HG02840 (cell line): ENCODE measurements around the gene AANAT.

ENCODE experiments used
- ATAC-seq: cut with Tn5 transposase; IDR thresholded peaks from one replicate; pipeline ENCODE4 v1.9.1; 2021; ENCODE audit warnings: mild to moderate bottlenecking, moderate library complexity, moderate number of reproducible peaks; ENCODE audit not compliant: unreplicated experiment, low FRiP score

Gene AANAT

GRCh38 chr17:76484228-76484725 is 16.9 kb downstream of the AANAT start:
- no peak for ATAC-seq

DNA sequence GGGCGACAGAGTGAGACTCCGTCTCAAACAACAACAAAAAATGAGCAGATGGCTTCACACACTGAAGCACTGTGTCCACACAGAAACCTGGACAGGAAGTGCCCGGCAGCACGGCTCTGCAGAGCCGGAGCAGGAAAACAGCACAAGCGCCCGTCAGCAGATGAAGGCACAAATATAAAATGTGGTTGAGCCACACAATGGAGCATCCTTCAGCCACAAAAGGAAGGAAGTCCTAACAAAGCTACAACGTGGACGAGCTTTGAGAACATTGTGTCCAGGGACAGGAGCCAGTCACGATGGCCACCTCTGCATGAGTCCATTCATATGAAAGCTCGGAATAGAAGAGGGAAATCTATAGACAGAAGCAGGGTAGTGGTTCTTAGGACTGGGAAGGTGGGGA is 18.2 kb downstream of the AANAT start:
- ATAC-seq: no peak

DNA sequence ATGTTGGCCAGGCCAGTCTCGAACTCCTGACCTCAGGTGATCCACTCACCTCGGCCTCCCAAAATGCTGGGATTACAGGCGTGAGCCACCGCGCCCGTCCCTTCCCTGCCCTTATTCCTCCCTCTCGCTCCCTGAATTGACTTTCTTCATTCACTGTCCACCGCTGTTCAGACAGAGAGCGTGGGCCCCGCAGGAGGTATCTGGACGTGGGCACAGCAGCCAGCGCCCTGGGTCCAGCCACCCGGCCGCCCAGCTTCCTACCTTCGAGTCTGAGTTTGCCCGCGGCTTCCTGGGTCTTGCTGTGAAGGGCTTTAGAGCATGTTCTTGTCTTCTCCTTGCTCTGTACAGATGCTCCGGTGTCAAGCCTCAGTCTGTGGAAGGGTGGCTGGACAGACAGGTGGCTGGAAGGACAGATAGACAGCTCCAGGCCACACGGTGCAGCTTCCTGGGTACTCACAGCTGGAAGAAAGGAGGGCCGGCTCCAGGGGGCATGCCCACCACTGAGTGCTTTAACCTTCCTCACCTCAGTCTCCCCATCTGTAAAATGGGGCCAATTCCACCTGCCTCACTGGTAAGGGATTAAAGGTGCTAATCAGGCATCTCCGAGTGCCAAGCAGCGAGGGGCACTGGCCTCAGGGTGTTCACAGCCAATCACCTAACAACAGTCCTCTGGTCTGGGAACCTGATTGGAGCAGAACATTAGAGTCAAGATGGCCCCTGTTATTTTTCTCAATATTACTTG is 20.2 kb downstream of the AANAT start:
- no peak for ATAC-seq

- no peak for ATAC-seq
Observed at GRCh38 chr17:76490112-76490710, 22.8 kb downstream of the AANAT start.

DNA sequence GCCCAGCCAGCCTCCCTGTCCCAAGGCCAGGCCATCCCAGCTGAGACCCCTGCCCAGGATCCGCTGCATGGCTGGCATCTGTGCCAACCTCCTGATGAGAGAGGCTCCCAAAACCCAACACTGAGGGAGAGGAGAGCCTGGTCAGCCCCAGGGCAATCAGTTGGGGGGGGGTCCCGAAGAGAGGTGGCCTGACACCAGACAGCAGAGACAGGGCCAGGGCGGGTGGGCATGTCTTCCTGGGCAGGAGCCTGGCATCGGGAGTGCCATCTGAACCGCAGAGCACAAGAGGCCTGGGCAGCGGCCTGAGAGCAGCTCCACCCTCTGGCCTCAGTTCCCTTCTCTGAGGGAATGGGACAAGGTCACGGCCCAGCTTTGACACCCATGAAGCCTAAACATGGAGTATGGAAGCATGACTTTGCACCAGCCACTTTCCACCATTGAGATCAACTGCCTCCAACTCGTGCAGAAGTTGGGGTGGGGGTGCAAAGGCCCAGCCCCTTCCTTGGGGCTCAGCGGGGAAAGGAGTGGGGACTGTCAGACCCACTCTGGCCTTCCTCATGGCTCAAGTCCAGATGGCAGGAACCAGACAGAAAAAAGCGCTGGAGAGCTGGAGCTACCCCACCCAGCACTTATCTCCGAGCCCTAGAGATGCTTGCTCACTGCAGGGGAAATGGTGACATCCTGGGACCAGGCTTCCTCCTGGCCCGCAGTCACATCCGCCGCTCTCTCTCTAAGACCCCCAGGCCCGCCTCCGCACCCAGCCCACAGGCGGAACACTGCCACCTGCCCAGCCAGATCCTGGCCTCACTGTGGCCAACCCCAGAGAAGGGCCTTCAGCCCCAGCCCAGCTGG is 24.1 kb downstream of the AANAT start:
- ATAC-seq: no peak

DNA sequence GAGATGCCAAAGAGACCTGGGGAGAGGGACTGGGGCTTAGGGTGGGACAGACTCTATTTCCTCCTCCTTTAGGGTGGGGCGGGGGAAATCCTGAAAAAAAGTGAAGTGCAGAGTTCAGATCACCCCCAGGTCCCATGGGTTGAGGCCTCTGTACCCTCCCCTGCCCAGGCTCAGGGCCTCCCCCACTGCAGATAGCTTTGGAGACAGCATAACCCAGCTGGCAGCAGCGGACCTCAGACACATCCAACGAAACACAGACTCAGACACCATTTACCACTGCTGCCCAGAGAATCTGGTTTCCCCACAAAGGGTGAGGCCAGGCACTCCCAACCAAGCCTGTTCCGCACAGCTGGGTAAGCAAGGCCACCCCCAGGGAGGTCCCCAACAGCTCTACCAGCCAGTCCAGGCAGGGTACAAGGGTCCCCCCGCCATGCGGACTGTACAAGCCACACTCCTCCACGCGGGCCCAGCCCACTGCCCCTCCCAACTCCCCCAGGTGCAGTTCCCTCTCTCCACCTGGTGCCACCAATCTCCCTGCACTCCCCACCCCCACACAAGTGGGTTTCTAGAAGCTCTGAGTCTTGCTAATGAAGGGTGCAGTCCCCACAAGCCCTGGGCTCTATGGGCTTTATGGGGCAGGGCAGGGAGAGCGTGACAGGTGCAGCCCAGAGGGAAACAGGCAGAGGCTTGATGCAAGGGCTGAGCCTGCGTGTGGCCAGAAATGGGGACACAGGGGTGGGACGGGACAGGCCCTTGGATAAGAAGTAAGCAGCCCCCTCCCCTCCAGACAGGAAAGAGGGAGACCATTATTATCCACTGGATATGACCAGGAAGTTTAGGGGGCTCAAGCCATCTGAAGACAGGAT is 25.0 kb downstream of the AANAT start:
- ATAC-seq: no peak

DNA sequence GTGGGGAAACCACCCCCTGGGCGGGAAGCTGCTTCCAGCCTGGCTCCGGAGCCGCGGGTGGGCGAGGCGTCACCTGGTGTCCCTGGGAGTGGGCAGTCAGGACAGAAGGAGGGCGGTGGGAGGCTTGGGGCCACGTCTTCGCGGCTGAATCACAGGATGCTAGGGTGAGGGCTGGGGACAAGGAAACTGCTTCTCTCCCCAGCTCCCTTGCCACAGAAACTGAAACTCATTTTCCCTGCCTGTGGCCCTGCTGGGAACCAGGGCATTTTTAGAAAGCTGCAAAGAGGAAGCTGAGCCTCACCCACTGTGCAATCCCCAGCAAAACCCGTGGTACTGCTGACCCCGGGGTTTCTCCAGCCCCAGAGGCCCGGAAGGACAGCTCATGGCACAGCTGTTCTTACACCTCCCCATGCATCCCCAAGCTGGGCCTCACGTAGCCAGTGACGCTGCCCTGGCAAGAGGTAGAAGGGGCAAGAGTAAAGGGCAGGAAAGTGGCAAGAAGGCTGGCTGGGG is 25.6 kb downstream of the AANAT start:
- ATAC-seq: no peak

- ATAC-seq: no peak
Observed at GRCh38 chr17:76493505-76494167, 26.2 kb downstream of the AANAT start.

DNA sequence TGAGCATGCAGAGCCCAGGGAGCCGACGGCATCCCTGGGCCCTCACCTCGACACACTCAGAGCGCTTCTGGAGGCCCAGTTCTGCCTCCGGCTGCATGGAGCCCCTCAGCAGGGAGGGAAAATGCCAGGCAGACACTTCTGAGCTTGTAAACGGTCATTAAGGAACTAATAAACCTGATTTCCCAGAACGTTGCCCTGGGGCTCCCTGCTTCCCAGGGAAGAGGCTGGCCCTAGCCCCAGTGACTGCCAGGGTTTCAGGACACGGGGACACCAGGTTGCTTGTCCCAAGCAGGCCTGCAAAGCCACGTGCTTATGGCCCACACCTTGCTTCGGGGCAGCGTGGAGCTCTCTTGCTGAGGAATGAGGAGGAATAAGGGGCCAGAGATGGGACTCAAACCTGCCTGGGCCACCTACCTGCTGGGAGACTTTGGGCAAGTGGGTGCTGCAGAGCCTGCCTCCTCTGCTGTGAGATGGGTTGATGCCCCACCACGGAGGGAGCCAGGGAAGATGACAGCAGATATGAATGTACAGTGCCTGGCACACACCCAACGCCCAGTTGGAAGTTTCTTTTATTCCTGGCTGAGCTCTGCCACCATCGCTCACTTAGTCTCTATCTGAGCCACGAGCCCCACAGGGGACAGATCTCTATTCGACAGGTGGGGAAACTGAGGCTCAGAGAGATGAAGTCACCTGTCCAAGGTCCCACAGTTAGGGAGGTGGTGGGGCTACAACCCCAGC is 28.4 kb downstream of the AANAT start:
- no peak for ATAC-seq

- ATAC-seq: no peak
Observed at GRCh38 chr17:76496464-76496863, 29.1 kb downstream of the AANAT start.

- ATAC-seq: no peak
Observed at GRCh38 chr17:76497699-76497978, 30.2 kb downstream of the AANAT start.

GRCh38 chr17:76497979-76498875 is 30.8 kb downstream of the AANAT start:
- no peak for ATAC-seq

DNA sequence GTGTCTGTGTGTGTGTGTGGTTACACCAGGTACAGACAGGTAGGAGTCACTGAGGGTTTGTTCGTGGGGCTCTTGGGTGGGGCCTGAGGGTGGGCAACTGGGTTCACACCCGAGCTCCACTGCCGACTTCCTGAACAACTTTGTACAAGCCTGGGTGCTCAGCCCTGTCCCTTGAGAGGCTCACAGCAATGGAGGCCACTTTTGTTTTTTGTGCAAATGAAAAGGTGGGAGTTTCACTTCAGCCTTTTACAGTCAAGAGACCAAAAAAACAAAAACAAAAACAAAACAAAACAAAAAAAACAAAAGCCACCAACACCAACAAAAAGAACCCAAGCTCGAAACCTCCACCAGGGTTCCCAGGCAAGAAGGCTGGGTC is 31.5 kb downstream of the AANAT start:
- ATAC-seq: no peak

- ATAC-seq: no peak
Observed at GRCh38 chr17:76499267-76499667, 31.9 kb downstream of the AANAT start.

- no peak for ATAC-seq
Observed at GRCh38 chr17:76500074-76500746, 32.8 kb downstream of the AANAT start.

DNA sequence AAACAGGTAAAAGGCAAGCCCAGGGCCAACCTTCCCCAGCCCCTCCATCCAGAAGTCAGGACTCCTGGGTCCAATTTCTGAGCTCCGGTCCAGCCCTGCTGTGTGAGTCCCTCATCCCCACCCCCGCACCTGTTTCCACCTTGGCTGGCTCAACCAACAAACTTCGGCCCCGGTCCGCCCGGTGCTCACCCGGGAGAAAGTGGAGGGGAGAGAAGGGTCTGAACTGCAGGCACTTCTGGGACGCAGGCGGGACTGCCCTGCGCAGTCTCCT is 33.3 kb downstream of the AANAT start:
- ATAC-seq: no peak

- ATAC-seq: peak; percentile 69
Observed at GRCh38 chr17:76501018-76501826, 33.8 kb downstream of the AANAT start, which contains the start of gene RHBDF2. TSS of gene RHBDF2 (minus strand) at chr17:76501423. CDS start at chr17:76481524, 19,899 bp downstream.
